GM23338 (cell line): ENCODE measurements around the gene SYNDIG1. TPM values are rescaled to one million over a fixed set of nuclear protein-coding genes. Genes with fewer than 3 reads are reported as not detected.

Experiments used
- ATAC-seq: fragments of 200-7000 bp; cut with Tn5 transposase; 3 replicates; pipeline ENCODE4 v1.9.1; 2020
- DNase-seq: peaks from one replicate; pipeline ENCODE4 v3.0.0-alpha.2; 2015; ENCODE audit warnings: low spot score
- H2AFZ ChIP-seq: fragments of 200-600 bp; sonication (generic); 2 replicates; pipeline ENCODE4 v1.8.0; 2016; ENCODE audit warnings: antibody characterized with exemption, mild to moderate bottlenecking, moderate library complexity
- H3F3A ChIP-seq: fragments of 200-600 bp; sonication (generic); replicated peaks from 2 replicates; pipeline ENCODE4 v1.8.0; 2017; ENCODE audit warnings: antibody characterized with exemption, mixed run types, low read depth
- H3K27ac ChIP-seq: fragments of 200-600 bp; sonication (generic); 2 replicates; pipeline ENCODE4 v1.6.1; 2016; ENCODE audit warnings: low read depth
- H3K27me3 ChIP-seq: fragments of 200-600 bp; sonication (generic); 2 replicates; pipeline ENCODE4 v1.8.0; 2016; ENCODE audit warnings: mild to moderate bottlenecking, mixed run types, moderate library complexity; ENCODE audit not compliant: insufficient read depth
- H3K36me3 ChIP-seq: fragments of 200-600 bp; sonication (generic); 2 replicates; pipeline ENCODE4 v1.8.0; 2016; ENCODE audit warnings: mild to moderate bottlenecking; ENCODE audit not compliant: insufficient read depth
- H3K4me1 ChIP-seq: fragments of 200-600 bp; sonication (generic); 2 replicates; pipeline ENCODE4 v1.8.0; 2016; ENCODE audit warnings: mild to moderate bottlenecking, moderate library complexity; ENCODE audit not compliant: insufficient read depth
- H3K4me2 ChIP-seq: fragments of 200-600 bp; sonication (generic); 2 replicates; pipeline ENCODE4 v1.7.1; 2017; ENCODE audit warnings: mixed run types
- H3K4me3 ChIP-seq: fragments of 200-600 bp; sonication (generic); 2 replicates; pipeline ENCODE4 v1.6.1; 2016; ENCODE audit warnings: mixed run types
- H3K79me2 ChIP-seq: fragments of 200-600 bp; sonication (generic); replicated peaks from 2 replicates; pipeline ENCODE4 v1.8.0; 2017; ENCODE audit warnings: mild to moderate bottlenecking; ENCODE audit not compliant: insufficient read depth
- H3K9me2 ChIP-seq: fragments of 200-600 bp; sonication (generic); 2 replicates; pipeline ENCODE4 v1.8.0; 2017; ENCODE audit not compliant: insufficient read depth
- H4K20me1 ChIP-seq: fragments of 200-600 bp; sonication (generic); replicated peaks from 2 replicates; pipeline ENCODE4 v1.8.0; 2017; ENCODE audit warnings: mild to moderate bottlenecking; ENCODE audit not compliant: insufficient read depth
- H3K27ac Mint-ChIP-seq: 2 replicates; pipeline ENCODE4 v1.8.0; 2020; ENCODE audit warnings: inconsistent platforms, mild to moderate bottlenecking, moderate library complexity, mixed read lengths
- H3K27me3 Mint-ChIP-seq: 3 replicates; pipeline ENCODE4 v1.8.0; 2022; ENCODE audit warnings: low read depth, mild to moderate bottlenecking, moderate library complexity, mixed read lengths, inconsistent platforms; ENCODE audit not compliant: insufficient read depth, poor library complexity
- H3K36me3 Mint-ChIP-seq: 3 replicates; pipeline ENCODE4 v1.8.0; 2021; ENCODE audit warnings: low read depth, mild to moderate bottlenecking, inconsistent platforms, moderate library complexity, mixed read lengths
- H3K4me1 Mint-ChIP-seq: 3 replicates; pipeline ENCODE4 v1.8.0; 2020; ENCODE audit warnings: mild to moderate bottlenecking, inconsistent platforms, mixed read lengths
- H3K4me3 Mint-ChIP-seq: 3 replicates; pipeline ENCODE4 v1.8.0; 2021; ENCODE audit warnings: moderate library complexity, mild to moderate bottlenecking, inconsistent platforms, mixed read lengths
- H3K9me3 Mint-ChIP-seq: 3 replicates; pipeline ENCODE4 v1.8.0; 2020; ENCODE audit warnings: moderate library complexity, mild to moderate bottlenecking, inconsistent platforms, mixed read lengths
- ZNF331 ChIP-seq: fragments of 250-450 bp; sonication (Bioruptor Pico); IDR thresholded peaks from 2 replicates; pipeline ENCODE4 v1.5.0; 2020; ENCODE audit warnings: low read depth, mild to moderate bottlenecking, moderate library complexity
- polyA plus RNA-seq: library from polyadenylated mRNA; unstranded; fragments of >200 nt; fragmentation: Nextera tagmentation; extraction: Ambion mirVana; gene quantifications from 2 replicates; pipeline ENCODE4 v1.2.1, GENCODE V29; 2016
- total RNA-seq: library from RNA; depleted of rRNA; stranded (reverse); fragments of >200 nt; shearing (Covaris generic); gene quantifications from 2 replicates; pipeline ENCODE4 v1.2.3, GENCODE V29; 2014
- TF ChIP-seq, protein P1 (sequence below): IDR thresholded peaks from one replicate; pipeline ENCODE4 v1.6.1; 2018; ENCODE audit warnings: antibody characterized with exemption; ENCODE audit not compliant: unreplicated experiment
- TF ChIP-seq, protein P2 (sequence below): IDR thresholded peaks from 2 replicates; pipeline ENCODE4 v1.6.1; 2016; ENCODE audit warnings: antibody characterized with exemption
- TF ChIP-seq, protein P3 (sequence below): fragments of 250-450 bp; sonication (Bioruptor Pico); IDR thresholded peaks from 2 replicates; pipeline ENCODE4 v1.5.0; 2020; ENCODE audit warnings: mild to moderate bottlenecking, moderate library complexity

SYNDIG1 gene
- total and polyA plus RNA-seq, 2 experiments from 2014 or later, result 2.8 to 4.8 TPM

DNA sequence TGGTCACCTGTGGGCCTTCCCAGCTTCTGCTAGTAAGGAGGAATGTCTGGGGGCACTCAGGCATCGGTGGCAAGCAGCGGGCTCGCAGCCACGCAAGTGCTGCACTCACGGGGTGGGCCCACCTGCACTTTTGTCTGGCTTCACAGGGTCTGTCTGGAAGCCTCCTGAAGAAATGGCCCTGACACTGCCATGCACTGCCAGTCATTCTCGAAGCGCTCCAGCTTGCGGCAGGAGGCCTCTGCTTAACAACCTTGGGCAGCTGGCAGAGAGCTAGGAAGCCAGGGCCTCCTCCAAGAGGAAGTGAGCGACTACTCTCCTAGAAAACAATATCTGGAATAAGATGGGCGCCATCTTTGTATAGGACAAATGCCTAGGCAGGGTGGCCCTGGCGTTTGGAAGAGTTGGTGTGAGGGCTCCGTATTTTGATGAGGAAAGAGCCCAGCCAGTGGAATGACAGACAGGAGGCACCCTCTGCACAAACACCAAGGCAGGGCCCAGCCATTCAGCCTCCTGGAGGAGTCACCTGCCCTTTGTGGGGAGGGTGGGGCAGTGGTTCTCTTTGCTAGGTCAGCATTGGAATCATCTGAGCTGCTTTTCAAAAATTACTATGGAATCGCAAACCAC, 113.9 kb downstream of the SYNDIG1 start:
- Histone ChIP-seq H3K4me2 (no peak overlapping the region), H4K20me1 (no peaks in the 10 kb centered on the region), H3K4me3 (no peak overlapping the region), H3K9me2 (no peaks in the 10 kb centered on the region), H3K27me3 (no peaks in the 10 kb centered on the region), H3K79me2 (no peaks in the 10 kb centered on the region), H3F3A (no peaks in the 10 kb centered on the region), H3K36me3 (no peaks in the 10 kb centered on the region), H2AFZ (no peak overlapping the region), H3K4me1 (no peaks in the 10 kb centered on the region), H3K27ac (no peak overlapping the region)
- Mint-ChIP-seq H3K4me1 (no peaks in the 10 kb centered on the region; the same call in 2 of the 3 replicates), H3K27me3 (peaks cover 7% of the 10 kb centered on the region), H3K27ac (no peak overlapping the region), H3K9me3 (no peaks in the 10 kb centered on the region), H3K4me3 (no peak overlapping the region), H3K36me3 (no peaks in the 10 kb centered on the region; the same call in 2 of the 3 replicates)
- ATAC-seq, result no peak
- DNase-seq, result no peak
- TF ChIP-seq, protein P1, sequence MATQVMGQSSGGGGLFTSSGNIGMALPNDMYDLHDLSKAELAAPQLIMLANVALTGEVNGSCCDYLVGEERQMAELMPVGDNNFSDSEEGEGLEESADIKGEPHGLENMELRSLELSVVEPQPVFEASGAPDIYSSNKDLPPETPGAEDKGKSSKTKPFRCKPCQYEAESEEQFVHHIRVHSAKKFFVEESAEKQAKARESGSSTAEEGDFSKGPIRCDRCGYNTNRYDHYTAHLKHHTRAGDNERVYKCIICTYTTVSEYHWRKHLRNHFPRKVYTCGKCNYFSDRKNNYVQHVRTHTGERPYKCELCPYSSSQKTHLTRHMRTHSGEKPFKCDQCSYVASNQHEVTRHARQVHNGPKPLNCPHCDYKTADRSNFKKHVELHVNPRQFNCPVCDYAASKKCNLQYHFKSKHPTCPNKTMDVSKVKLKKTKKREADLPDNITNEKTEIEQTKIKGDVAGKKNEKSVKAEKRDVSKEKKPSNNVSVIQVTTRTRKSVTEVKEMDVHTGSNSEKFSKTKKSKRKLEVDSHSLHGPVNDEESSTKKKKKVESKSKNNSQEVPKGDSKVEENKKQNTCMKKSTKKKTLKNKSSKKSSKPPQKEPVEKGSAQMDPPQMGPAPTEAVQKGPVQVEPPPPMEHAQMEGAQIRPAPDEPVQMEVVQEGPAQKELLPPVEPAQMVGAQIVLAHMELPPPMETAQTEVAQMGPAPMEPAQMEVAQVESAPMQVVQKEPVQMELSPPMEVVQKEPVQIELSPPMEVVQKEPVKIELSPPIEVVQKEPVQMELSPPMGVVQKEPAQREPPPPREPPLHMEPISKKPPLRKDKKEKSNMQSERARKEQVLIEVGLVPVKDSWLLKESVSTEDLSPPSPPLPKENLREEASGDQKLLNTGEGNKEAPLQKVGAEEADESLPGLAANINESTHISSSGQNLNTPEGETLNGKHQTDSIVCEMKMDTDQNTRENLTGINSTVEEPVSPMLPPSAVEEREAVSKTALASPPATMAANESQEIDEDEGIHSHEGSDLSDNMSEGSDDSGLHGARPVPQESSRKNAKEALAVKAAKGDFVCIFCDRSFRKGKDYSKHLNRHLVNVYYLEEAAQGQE, result no peak
- TF ChIP-seq, protein P2, sequence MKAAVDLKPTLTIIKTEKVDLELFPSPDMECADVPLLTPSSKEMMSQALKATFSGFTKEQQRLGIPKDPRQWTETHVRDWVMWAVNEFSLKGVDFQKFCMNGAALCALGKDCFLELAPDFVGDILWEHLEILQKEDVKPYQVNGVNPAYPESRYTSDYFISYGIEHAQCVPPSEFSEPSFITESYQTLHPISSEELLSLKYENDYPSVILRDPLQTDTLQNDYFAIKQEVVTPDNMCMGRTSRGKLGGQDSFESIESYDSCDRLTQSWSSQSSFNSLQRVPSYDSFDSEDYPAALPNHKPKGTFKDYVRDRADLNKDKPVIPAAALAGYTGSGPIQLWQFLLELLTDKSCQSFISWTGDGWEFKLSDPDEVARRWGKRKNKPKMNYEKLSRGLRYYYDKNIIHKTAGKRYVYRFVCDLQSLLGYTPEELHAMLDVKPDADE, result no peak
- TF ChIP-seq, protein P3, sequence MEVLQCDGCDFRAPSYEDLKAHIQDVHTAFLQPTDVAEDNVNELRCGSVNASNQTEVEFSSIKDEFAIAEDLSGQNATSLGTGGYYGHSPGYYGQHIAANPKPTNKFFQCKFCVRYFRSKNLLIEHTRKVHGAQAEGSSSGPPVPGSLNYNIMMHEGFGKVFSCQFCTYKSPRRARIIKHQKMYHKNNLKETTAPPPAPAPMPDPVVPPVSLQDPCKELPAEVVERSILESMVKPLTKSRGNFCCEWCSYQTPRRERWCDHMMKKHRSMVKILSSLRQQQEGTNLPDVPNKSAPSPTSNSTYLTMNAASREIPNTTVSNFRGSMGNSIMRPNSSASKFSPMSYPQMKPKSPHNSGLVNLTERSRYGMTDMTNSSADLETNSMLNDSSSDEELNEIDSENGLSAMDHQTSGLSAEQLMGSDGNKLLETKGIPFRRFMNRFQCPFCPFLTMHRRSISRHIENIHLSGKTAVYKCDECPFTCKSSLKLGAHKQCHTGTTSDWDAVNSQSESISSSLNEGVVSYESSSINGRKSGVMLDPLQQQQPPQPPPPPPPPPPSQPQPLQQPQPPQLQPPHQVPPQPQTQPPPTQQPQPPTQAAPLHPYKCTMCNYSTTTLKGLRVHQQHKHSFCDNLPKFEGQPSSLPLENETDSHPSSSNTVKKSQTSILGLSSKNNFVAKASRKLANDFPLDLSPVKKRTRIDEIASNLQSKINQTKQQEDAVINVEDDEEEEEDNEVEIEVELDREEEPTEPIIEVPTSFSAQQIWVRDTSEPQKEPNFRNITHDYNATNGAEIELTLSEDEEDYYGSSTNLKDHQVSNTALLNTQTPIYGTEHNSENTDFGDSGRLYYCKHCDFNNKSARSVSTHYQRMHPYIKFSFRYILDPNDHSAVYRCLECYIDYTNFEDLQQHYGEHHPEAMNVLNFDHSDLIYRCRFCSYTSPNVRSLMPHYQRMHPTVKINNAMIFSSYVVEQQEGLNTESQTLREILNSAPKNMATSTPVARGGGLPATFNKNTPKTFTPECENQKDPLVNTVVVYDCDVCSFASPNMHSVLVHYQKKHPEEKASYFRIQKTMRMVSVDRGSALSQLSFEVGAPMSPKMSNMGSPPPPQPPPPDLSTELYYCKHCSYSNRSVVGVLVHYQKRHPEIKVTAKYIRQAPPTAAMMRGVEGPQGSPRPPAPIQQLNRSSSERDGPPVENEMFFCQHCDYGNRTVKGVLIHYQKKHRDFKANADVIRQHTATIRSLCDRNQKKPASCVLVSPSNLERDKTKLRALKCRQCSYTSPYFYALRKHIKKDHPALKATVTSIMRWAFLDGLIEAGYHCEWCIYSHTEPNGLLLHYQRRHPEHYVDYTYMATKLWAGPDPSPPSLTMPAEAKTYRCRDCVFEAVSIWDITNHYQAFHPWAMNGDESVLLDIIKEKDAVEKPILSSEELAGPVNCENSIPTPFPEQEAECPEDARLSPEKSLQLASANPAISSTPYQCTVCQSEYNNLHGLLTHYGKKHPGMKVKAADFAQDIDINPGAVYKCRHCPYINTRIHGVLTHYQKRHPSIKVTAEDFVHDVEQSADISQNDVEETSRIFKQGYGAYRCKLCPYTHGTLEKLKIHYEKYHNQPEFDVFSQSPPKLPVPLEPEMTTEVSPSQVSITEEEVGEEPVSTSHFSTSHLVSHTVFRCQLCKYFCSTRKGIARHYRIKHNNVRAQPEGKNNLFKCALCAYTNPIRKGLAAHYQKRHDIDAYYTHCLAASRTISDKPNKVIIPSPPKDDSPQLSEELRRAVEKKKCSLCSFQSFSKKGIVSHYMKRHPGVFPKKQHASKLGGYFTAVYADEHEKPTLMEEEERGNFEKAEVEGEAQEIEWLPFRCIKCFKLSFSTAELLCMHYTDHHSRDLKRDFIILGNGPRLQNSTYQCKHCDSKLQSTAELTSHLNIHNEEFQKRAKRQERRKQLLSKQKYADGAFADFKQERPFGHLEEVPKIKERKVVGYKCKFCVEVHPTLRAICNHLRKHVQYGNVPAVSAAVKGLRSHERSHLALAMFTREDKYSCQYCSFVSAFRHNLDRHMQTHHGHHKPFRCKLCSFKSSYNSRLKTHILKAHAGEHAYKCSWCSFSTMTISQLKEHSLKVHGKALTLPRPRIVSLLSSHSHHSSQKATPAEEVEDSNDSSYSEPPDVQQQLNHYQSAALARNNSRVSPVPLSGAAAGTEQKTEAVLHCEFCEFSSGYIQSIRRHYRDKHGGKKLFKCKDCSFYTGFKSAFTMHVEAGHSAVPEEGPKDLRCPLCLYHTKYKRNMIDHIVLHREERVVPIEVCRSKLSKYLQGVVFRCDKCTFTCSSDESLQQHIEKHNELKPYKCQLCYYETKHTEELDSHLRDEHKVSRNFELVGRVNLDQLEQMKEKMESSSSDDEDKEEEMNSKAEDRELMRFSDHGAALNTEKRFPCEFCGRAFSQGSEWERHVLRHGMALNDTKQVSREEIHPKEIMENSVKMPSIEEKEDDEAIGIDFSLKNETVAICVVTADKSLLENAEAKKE, result no peak
- no peak for TF ChIP-seq ZNF331 (CRISPR knock-in tag)
